Endothelial cell (in vitro differentiated cells): ENCODE measurements around the gene ADSS1. TPM values are rescaled to one million over a fixed set of nuclear protein-coding genes. Genes with fewer than 3 reads are reported as not detected.

Experiments
- DNase-seq: peaks from one replicate; pipeline ENCODE4 v3.0.0; 2021; ENCODE audit warnings: low spot score
- H3K27ac Mint-ChIP-seq: one replicate; pipeline ENCODE4 v1.8.0; 2021; ENCODE audit warnings: mixed read lengths, inconsistent platforms; ENCODE audit not compliant: unreplicated experiment
- H3K27me3 Mint-ChIP-seq: one replicate; pipeline ENCODE4 v1.8.0; 2021; ENCODE audit warnings: mild to moderate bottlenecking, moderate library complexity, mixed read lengths, inconsistent platforms; ENCODE audit not compliant: unreplicated experiment
- H3K36me3 Mint-ChIP-seq: one replicate; pipeline ENCODE4 v1.8.0; 2021; ENCODE audit warnings: mild to moderate bottlenecking, low read depth, mixed read lengths, inconsistent platforms; ENCODE audit not compliant: unreplicated experiment
- H3K4me1 Mint-ChIP-seq: one replicate; pipeline ENCODE4 v1.8.0; 2021; ENCODE audit warnings: mild to moderate bottlenecking, mixed read lengths, inconsistent platforms; ENCODE audit not compliant: unreplicated experiment
- H3K4me3 Mint-ChIP-seq: one replicate; pipeline ENCODE4 v1.8.0; 2021; ENCODE audit warnings: mild to moderate bottlenecking, mixed read lengths, inconsistent platforms; ENCODE audit not compliant: unreplicated experiment
- H3K9me3 Mint-ChIP-seq: one replicate; pipeline ENCODE4 v1.8.0; 2021; ENCODE audit warnings: mixed read lengths, inconsistent platforms; ENCODE audit not compliant: unreplicated experiment
- CTCF ChIP-seq: fragments of 200-600 bp; sonication (generic); IDR thresholded peaks from one replicate; pipeline ENCODE4 v1.5.0; 2021; ENCODE audit warnings: antibody characterized with exemption; ENCODE audit not compliant: unreplicated experiment
- total RNA-seq: library from RNA; stranded (reverse); fragmentation: NEBNext Ultra II Directional; extraction: Animal tissue kit (Norgen Biotek cat#: 25700); gene quantifications from one replicate; pipeline ENCODE4 v1.2.1, GENCODE V29; 2021; ENCODE audit not compliant: unreplicated experiment

The ADSS1 gene
- total RNA-seq, 1 donor from 2014 or later = 6.1 TPM

- Mint-ChIP-seq H3K36me3 (peaks cover 5% of the 10 kb centered on the region), H3K27me3 (peaks cover 7% of the 10 kb centered on the region), H3K9me3 (no peaks in the 10 kb centered on the region), H3K27ac (no peak overlapping the region), H3K4me3 (no peak overlapping the region), H3K4me1 (peaks cover 14% of the 10 kb centered on the region)
- DNase-seq = no peak
- TF ChIP-seq CTCF = no peak
These were observed 30.3 kb upstream of the ADSS1 start for GRCh38 chr14:104693482-104694431.

- Mint-ChIP-seq H3K9me3 (no peaks in the 10 kb centered on the region), H3K27me3 (peaks cover 7% of the 10 kb centered on the region), H3K36me3 (peaks cover 5% of the 10 kb centered on the region), H3K27ac (no peak overlapping the region), H3K4me1 (peaks cover 14% of the 10 kb centered on the region), H3K4me3 (no peak overlapping the region)
- no peak for TF ChIP-seq CTCF
- no peak for DNase-seq
These were observed 29.5 kb upstream of the ADSS1 start for GRCh38 chr14:104694475-104694950.

- H3K27me3 Mint-ChIP-seq = peaks cover 7% of the 10 kb centered on the region
- peaks cover 14% of the 10 kb centered on the region for H3K4me1 Mint-ChIP-seq
- DNase-seq = peak; percentile 41
- no peaks in the 10 kb centered on the region for H3K9me3 Mint-ChIP-seq
- H3K27ac Mint-ChIP-seq = no peak overlapping the region
- H3K4me3 Mint-ChIP-seq = no peak overlapping the region
- TF ChIP-seq CTCF = no peak
- H3K36me3 Mint-ChIP-seq = peaks cover 5% of the 10 kb centered on the region
These were observed 28.9 kb upstream of the ADSS1 start for GRCh38 chr14:104694991-104695659.

GRCh38 chr14:104695660-104696000 lies 28.4 kb upstream of the ADSS1 start:
- no peak for TF ChIP-seq CTCF
- Mint-ChIP-seq H3K4me1 (peaks cover 18% of the 10 kb centered on the region), H3K27me3 (peaks cover 9% of the 10 kb centered on the region), H3K27ac (peak overlapping the region; percentile 40), H3K36me3 (peaks cover 5% of the 10 kb centered on the region), H3K9me3 (no peaks in the 10 kb centered on the region), H3K4me3 (peak overlapping the region; percentile 57)
- DNase-seq = no peak
